GM19328 (cell line): ENCODE results near the gene PITPNM3.

Experiments
- ATAC-seq: cut with Tn5 transposase; IDR thresholded peaks from one replicate; pipeline ENCODE4 v1.9.1; 2021; ENCODE audit warnings: mild to moderate bottlenecking, moderate library complexity; ENCODE audit not compliant: unreplicated experiment

Gene PITPNM3

GRCh38 chr17:6421700-6422604 is 134.4 kb downstream of the PITPNM3 start:
- no peak for ATAC-seq

GRCh38 chr17:6420173-6420641 is 136.1 kb downstream of the PITPNM3 start:
- no peak for ATAC-seq

GRCh38 chr17:6415616-6416015 is 140.7 kb downstream of the PITPNM3 start:
- ATAC-seq: no peak

- no peak for ATAC-seq
These were observed 143.3 kb downstream of the PITPNM3 start for GRCh38 chr17:6413065-6413464.

- ATAC-seq: no peak
These were observed 147.6 kb downstream of the PITPNM3 start for GRCh38 chr17:6408735-6409134.

GRCh38 chr17:6408276-6408675 is 148.1 kb downstream of the PITPNM3 start:
- no peak for ATAC-seq

GRCh38 chr17:6402258-6402657 is 154.1 kb downstream of the PITPNM3 start:
- ATAC-seq: no peak
